Stimulated activated naive CD8-positive, alpha-beta T cell treated with anti-CD3 and anti-CD28 coated beads, Interleukin-15, amount 100 ng/mL, for 72 hours (primary cell): Measurements from ENCODE around the gene D2HGDH.
A peak's percentile ranks its signal among the peaks of the same experiment; 100 is the strongest.
"Not testable (repeated sequence)": the region's sequence is repeated elsewhere in the genome, so short reads cannot be mapped to it uniquely, and the experiment has no call there.

Experiments
- ATAC-seq: fragments of 150-1000 bp; cut with Tn5 transposase; 2 replicates; pipeline ENCODE4 v1.10.0; 2021; ENCODE audit warnings: mild to moderate bottlenecking, moderate library complexity
- DNase-seq, 2 donors: peaks; one replicate each; pipeline ENCODE4 v3.0.0; 2021 to 2022
- H3K27ac Mint-ChIP-seq, 2 donors: one replicate each; pipeline ENCODE4 v1.8.0; 2022; ENCODE audit warnings: mild to moderate bottlenecking in 2 of 2, mixed read lengths in 2 of 2, moderate library complexity in 2 of 2
- H3K27me3 Mint-ChIP-seq: one replicate; pipeline ENCODE4 v1.8.0; 2022; ENCODE audit warnings: mixed read lengths
- H3K4me1 Mint-ChIP-seq: one replicate; pipeline ENCODE4 v1.8.0; 2022; ENCODE audit warnings: mild to moderate bottlenecking, mixed read lengths
- H3K4me3 Mint-ChIP-seq, 2 donors: one replicate each; pipeline ENCODE4 v1.8.0; 2022; ENCODE audit warnings: mild to moderate bottlenecking in 2 of 2, mixed read lengths in 2 of 2, moderate library complexity in 1 of 2
- H3K9me3 Mint-ChIP-seq, 2 donors: one replicate each; pipeline ENCODE4 v1.8.0; 2022; ENCODE audit warnings: mixed read lengths in 2 of 2

The D2HGDH gene

DNA sequence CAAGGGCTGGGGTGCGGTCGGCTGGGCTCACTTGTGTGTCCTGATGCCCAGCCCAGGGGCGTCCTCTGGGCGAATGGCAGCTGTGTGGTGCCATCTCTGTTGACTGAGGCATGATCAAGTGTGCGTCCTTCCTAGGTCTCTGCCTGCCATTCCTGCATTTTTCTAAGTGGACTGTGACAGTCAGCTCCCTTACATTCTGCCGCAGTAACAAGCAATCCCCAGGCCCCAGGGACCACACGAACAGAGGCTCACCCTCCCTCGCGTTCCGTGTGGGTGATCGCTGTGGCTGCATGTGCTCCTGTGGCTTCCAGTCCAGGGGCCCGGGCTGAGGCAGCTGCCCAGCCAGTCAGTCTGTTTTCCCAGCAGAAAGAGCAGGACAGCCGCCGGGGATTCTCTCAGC lies 17.8 kb downstream of the D2HGDH start:
- DNase-seq = no peak
- no peak overlapping the region for H3K27ac Mint-ChIP-seq
- H3K4me3 Mint-ChIP-seq = no peak overlapping the region
- no peaks in the 10 kb centered on the region for H3K27me3 Mint-ChIP-seq
- no peaks in the 10 kb centered on the region for H3K4me1 Mint-ChIP-seq
- H3K9me3 Mint-ChIP-seq = no peaks in the 10 kb centered on the region
- ATAC-seq = no peak

GRCh38 chr2:241752689-241753276 lies 18.4 kb downstream of the D2HGDH start:
- H3K27me3 Mint-ChIP-seq = no peaks in the 10 kb centered on the region
- no peaks in the 10 kb centered on the region for H3K9me3 Mint-ChIP-seq
- no peaks in the 10 kb centered on the region for H3K4me1 Mint-ChIP-seq
- ATAC-seq = peak; percentile 55
- no peak overlapping the region for H3K27ac Mint-ChIP-seq
- no peak overlapping the region for H3K4me3 Mint-ChIP-seq
- no peak for DNase-seq

- H3K27me3 Mint-ChIP-seq = no peaks in the 10 kb centered on the region
- ATAC-seq (no peak), DNase-seq (no peak)
- H3K9me3 Mint-ChIP-seq = no peaks in the 10 kb centered on the region
- no peak overlapping the region for H3K4me3 Mint-ChIP-seq
- peak overlapping the region in 1 of 2 donors; percentile 75 for H3K27ac Mint-ChIP-seq
- H3K4me1 Mint-ChIP-seq = no peaks in the 10 kb centered on the region
These were observed 19.1 kb downstream of the D2HGDH start for GRCh38 chr2:241753493-241753892.

DNA sequence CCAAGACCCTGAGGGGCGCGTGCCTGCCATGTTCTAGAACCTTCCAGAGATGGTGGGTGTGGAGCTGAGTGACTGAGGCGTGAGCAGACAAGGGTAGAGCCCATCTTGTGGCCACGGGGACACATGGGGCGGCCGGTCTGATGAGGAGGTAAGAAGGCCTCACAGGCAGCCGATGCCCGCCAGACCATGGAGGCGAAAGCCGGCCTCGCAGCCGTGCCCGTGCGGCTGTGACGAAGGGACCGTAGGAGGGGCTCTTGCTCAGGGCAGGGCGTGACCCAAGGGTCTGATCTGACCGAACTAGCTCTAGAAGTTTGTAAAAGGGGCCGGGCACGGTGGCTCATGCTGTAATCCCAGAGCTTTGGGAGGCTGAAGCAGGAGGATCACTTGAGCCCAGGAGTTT lies 19.6 kb downstream of the D2HGDH start:
- Mint-ChIP-seq H3K27me3 (no peaks in the 10 kb centered on the region), H3K4me3 (no peak overlapping the region), H3K9me3 (no peaks in the 10 kb centered on the region), H3K27ac (no peak overlapping the region), H3K4me1 (no peaks in the 10 kb centered on the region)
- DNase-seq = no peak
- ATAC-seq = no peak

DNA sequence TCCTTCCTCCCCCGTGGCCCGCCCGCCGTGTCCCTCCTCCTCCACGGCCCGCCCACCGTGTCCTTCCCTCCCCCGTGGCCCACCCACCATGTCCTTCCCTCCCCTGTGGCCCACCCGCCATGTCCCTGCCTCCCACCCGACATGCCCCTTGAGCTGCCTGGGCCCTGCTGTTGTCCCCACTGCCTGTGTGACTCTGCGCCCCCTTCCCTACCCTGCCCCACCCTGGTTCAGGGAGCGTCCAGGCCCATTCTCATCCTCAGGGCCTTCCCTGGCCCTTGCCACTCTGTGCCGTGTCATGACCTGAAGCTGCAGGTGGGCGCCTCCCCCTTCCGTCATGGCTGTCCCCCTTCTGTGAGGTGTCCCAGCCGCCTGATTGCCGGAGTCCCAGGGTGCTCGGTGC lies 20.7 kb downstream of the D2HGDH start:
- Mint-ChIP-seq H3K4me1 (no peaks in the 10 kb centered on the region), H3K4me3 (no peak overlapping the region), H3K9me3 (no peaks in the 10 kb centered on the region), H3K27ac (no peak overlapping the region), H3K27me3 (no peaks in the 10 kb centered on the region)
- peak; percentile 31 for ATAC-seq
- no peak for DNase-seq

DNA sequence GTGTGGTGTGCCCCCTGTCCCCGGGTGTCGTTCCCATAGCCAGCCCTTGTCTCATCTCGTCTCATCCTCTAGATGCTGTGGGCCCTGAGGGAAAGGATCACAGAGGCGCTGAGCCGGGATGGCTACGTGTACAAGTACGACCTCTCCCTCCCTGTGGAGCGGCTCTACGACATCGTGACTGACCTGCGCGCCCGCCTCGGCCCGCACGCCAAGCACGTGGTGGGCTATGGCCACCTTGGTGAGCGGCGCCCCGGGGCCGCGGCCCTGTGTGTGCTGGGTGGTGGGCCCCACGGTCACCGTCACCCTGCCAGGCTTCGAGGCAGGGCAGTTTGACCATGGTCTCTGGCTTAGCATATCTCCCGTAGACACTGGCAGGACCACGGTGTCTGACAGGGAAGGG lies 21.3 kb downstream of the D2HGDH start:
- peak overlapping the region in 1 of 2 donors; percentile 48 for H3K27ac Mint-ChIP-seq
- DNase-seq (no peak), ATAC-seq (no peak)
- H3K9me3 Mint-ChIP-seq = no peaks in the 10 kb centered on the region
- H3K27me3 Mint-ChIP-seq = no peaks in the 10 kb centered on the region
- H3K4me1 Mint-ChIP-seq = no peaks in the 10 kb centered on the region
- no peak overlapping the region for H3K4me3 Mint-ChIP-seq

DNA sequence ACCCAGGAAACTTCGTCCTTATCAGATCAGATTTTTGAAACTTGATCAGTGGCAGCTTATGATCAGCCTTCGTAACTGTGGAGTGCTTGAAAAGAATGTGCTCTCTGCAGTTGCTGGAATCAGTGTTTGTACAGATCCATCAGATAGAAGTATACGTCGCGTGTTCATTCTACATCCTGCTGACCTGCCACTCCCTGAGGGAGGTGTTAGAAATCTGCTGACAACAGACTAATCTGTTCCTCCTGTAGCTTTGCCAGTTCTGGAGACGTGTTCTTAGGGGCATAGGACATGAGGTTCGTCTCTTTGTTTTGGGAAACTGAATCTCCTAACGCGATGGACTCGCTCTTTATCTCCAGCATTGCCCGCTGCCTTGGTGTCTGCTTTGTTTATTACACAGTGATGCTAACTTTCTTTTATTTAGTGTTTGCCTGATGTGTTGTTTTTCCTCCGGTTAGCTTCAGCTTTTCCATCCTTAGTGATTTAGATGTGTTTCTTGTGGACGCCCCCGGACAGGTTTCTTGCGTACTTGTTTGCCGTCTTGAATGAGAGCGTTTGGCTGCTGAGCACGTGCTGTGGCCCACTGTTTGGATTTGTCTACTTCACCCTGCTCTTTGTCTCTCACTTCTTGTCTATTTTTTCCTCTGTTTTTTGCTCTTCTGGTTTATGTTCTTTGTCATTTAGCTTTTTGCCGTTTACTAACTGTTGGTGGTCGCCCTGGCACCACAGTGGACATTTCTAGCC lies 24.8 kb downstream of the D2HGDH start:
- Mint-ChIP-seq H3K27ac (peak overlapping the region in 1 of 2 donors; percentile 15), H3K9me3 (no peaks in the 10 kb centered on the region), H3K4me3 (no peak overlapping the region)

GRCh38 chr2:241759893-241760292 lies 25.5 kb downstream of the D2HGDH start:
- not testable (repeated sequence) for DNase-seq, H3K9me3 Mint-ChIP-seq, H3K4me3 Mint-ChIP-seq, H3K27me3 Mint-ChIP-seq, ATAC-seq
- Mint-ChIP-seq H3K4me1 (peaks cover 16% of the 10 kb centered on the region), H3K27ac (peak overlapping the region in 1 of 2 donors; percentile 15)

More for the DNA sequence above, 24.8 kb downstream of the D2HGDH start:
- ATAC-seq = no peak
- Mint-ChIP-seq H3K4me1 (peaks cover 16% of the 10 kb centered on the region), H3K27me3 (no peaks in the 10 kb centered on the region)
- DNase-seq = no peak

DNA sequence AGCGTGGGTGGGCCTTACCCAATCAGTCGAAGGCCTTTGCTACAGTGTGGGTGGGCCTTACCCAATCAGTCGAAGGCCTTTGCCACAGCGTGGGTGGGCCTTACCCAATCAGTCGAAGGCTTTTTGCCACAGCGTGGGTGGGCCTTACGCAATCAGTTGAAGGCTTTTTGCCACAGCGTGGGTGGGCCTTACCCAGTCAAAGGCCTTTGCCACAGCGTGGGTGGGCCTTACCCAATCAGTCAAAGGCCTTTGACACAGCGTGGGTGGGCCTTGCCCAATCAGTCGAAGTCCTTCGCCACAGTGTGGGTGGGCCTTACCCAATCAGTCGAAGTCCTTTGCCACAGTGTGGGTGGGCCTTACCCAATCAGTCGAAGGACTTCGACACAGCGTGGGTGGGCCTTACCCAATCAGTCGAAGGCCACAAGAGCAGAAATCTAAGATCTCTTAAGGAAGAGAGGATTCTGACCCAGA lies 25.9 kb downstream of the D2HGDH start:
- Mint-ChIP-seq H3K27ac (no peak overlapping the region), H3K4me1 (peaks cover 16% of the 10 kb centered on the region), H3K4me3 (no peak overlapping the region), H3K27me3 (no peaks in the 10 kb centered on the region), H3K9me3 (no peaks in the 10 kb centered on the region)
- no peak for DNase-seq
- no peak for ATAC-seq

GRCh38 chr2:241762321-241762932 lies 28.0 kb downstream of the D2HGDH start:
- ATAC-seq (no peak), DNase-seq (peak in 1 of 2 donors; percentile 4)
- Mint-ChIP-seq H3K4me1 (peaks cover 16% of the 10 kb centered on the region), H3K27me3 (no peaks in the 10 kb centered on the region), H3K9me3 (no peaks in the 10 kb centered on the region), H3K4me3 (peak overlapping the region in 1 of 2 donors; percentile 21), H3K27ac (peak overlapping the region in 1 of 2 donors; percentile 85)

DNA sequence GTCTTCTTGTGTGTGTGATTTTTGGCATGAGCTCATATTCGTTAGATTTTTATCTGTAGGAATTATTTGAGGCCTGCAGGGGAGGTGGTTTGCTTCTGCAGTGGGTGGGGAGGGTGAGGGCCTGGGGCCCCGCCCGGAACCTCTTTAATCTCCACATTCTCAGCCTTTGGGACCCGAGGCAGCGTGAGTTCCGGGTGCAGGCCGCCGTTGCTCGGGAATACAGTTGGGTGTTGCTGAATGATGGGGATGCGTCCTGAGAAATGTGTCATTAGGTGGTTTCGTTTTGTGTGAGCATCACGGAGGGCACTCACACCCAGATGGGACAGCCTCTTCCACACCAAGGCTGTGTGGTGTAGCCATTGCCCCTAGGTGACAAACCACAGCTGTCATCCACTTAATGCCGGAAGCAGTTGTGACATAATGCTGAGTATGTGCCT lies 28.5 kb downstream of the D2HGDH start:
- H3K27ac Mint-ChIP-seq = peak overlapping the region; percentile 13 to 85

GRCh38 chr2:241763551-241764274 lies 29.3 kb downstream of the D2HGDH start:
- Mint-ChIP-seq H3K4me1 (peaks cover 16% of the 10 kb centered on the region), H3K4me3 (no peak overlapping the region), H3K27me3 (no peaks in the 10 kb centered on the region), H3K9me3 (no peaks in the 10 kb centered on the region), H3K27ac (peak overlapping the region in 1 of 2 donors; percentile 61)
- peak; percentile 22 for ATAC-seq
- peak in 1 of 2 donors; percentile 7 for DNase-seq

More for the DNA sequence above, 28.5 kb downstream of the D2HGDH start:
- Mint-ChIP-seq H3K4me3 (peak overlapping the region in 1 of 2 donors; percentile 21), H3K9me3 (no peaks in the 10 kb centered on the region), H3K27me3 (no peaks in the 10 kb centered on the region), H3K4me1 (peaks cover 16% of the 10 kb centered on the region)
- peak; percentile 90 for ATAC-seq
- peak in 1 of 2 donors; percentile 57 for DNase-seq

- peak in 1 of 2 donors; percentile 8 for DNase-seq
- no peaks in the 10 kb centered on the region for H3K9me3 Mint-ChIP-seq
- peak overlapping the region in 1 of 2 donors; percentile 61 for H3K27ac Mint-ChIP-seq
- no peak for ATAC-seq
- peaks cover 16% of the 10 kb centered on the region for H3K4me1 Mint-ChIP-seq
- no peak overlapping the region for H3K4me3 Mint-ChIP-seq
- no peaks in the 10 kb centered on the region for H3K27me3 Mint-ChIP-seq
These were observed 30.1 kb downstream of the D2HGDH start for GRCh38 chr2:241764275-241765241.

GRCh38 chr2:241767464-241768250 lies 33.2 kb downstream of the D2HGDH start:
- ATAC-seq (no peak), DNase-seq (no peak)
- Mint-ChIP-seq H3K4me1 (peaks cover 28% of the 10 kb centered on the region), H3K27me3 (no peaks in the 10 kb centered on the region), H3K9me3 (no peaks in the 10 kb centered on the region), H3K4me3 (no peak overlapping the region), H3K27ac (peak overlapping the region in 1 of 2 donors; percentile 34)
